Parathyroid adenoma (tissue), 2 donors: ENCODE measurements around the gene CSRNP2.

Source experiments
- H2AFZ ChIP-seq: fragments of 300-600 bp; sonication (generic); one replicate; pipeline ENCODE4 v1.7.0; 2017; ENCODE audit warnings: antibody characterized with exemption, mild to moderate bottlenecking
- H3K27ac ChIP-seq: fragments of 300-600 bp; sonication (generic); one replicate; pipeline ENCODE4 v1.7.0; 2017
- H3K27me3 ChIP-seq: fragments of 300-600 bp; sonication (generic); one replicate; pipeline ENCODE4 v1.7.0; 2017; ENCODE audit warnings: low read length; ENCODE audit not compliant: control insufficient read depth, insufficient read depth
- H3K36me3 ChIP-seq: fragments of 300-600 bp; sonication (generic); one replicate; pipeline ENCODE4 v1.7.0; 2017; ENCODE audit warnings: low read length; ENCODE audit not compliant: control insufficient read depth, insufficient read depth
- H3K4me1 ChIP-seq: fragments of 300-600 bp; sonication (generic); one replicate; pipeline ENCODE4 v1.7.0; 2017; ENCODE audit warnings: control low read depth
- H3K4me2 ChIP-seq: fragments of 300-600 bp; sonication (generic); one replicate; pipeline ENCODE4 v1.7.0; 2017; ENCODE audit warnings: low read length
- H3K4me3 ChIP-seq: fragments of 300-600 bp; sonication (generic); one replicate; pipeline ENCODE4 v1.7.0; 2017; ENCODE audit warnings: low read depth, low read length
- H3K79me2 ChIP-seq: fragments of 300-600 bp; sonication (generic); one replicate; pipeline ENCODE4 v1.7.0; 2017; ENCODE audit warnings: control low read depth
- H3K9ac ChIP-seq: fragments of 300-600 bp; sonication (generic); one replicate; pipeline ENCODE4 v1.7.0; 2017; ENCODE audit warnings: mild to moderate bottlenecking
- H3K9me3 ChIP-seq: fragments of 300-600 bp; sonication (generic); one replicate; pipeline ENCODE4 v1.7.0; 2017; ENCODE audit warnings: low read length; ENCODE audit not compliant: control insufficient read depth
- TF ChIP-seq, protein P1 (sequence below): fragments of 300-600 bp; sonication (generic); IDR thresholded peaks from one replicate; pipeline ENCODE4 v1.7.0; 2017; ENCODE audit warnings: antibody characterized with exemption, mild to moderate bottlenecking
- donor health status: primary hyperparathyroidism.

CSRNP2 gene

DNA sequence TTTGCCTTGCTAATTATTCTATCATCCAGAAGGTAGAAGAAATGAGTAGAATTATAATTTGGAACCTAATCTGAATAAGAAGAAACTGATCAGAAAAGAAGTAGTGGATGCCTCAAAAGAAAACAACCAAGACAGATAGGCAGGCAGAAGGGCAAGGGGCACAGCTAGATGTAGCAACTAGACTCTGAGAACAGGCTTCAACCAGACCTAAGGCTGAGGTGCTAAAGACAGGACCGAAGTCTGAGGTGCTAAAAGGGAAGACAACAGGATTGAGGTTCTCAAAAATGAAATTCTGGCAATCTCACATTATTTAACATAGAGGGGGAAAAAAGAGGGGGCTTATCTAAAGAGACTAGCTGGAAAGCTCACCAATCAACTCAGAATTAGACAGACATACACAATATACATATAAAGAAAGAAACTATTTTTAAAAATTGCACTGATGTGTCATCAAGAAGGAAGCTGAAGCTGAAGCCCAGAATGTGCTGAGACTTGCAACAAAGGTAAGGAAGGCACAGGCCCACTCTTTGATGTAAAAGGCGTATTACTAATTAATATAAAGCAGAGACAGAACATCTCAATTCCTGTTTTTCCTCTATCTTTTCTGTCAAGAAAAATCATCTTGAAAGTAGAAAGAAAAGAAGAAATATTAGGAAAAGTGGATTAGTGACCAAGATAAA, 43.8 kb upstream of the CSRNP2 start:
- no peaks in the 10 kb centered on the region for H3K9me3 ChIP-seq
- H2AFZ ChIP-seq: no peak overlapping the region
- no peaks in the 10 kb centered on the region for H3K27me3 ChIP-seq
- H3K9ac ChIP-seq: no peak overlapping the region
- H3K4me3 ChIP-seq: no peak overlapping the region
- H3K36me3 ChIP-seq: no peaks in the 10 kb centered on the region
- H3K4me1 ChIP-seq: no peaks in the 10 kb centered on the region
- TF ChIP-seq, protein P1, sequence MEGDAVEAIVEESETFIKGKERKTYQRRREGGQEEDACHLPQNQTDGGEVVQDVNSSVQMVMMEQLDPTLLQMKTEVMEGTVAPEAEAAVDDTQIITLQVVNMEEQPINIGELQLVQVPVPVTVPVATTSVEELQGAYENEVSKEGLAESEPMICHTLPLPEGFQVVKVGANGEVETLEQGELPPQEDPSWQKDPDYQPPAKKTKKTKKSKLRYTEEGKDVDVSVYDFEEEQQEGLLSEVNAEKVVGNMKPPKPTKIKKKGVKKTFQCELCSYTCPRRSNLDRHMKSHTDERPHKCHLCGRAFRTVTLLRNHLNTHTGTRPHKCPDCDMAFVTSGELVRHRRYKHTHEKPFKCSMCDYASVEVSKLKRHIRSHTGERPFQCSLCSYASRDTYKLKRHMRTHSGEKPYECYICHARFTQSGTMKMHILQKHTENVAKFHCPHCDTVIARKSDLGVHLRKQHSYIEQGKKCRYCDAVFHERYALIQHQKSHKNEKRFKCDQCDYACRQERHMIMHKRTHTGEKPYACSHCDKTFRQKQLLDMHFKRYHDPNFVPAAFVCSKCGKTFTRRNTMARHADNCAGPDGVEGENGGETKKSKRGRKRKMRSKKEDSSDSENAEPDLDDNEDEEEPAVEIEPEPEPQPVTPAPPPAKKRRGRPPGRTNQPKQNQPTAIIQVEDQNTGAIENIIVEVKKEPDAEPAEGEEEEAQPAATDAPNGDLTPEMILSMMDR: no peak
- H3K27ac ChIP-seq: no peak overlapping the region
- H3K4me2 ChIP-seq: no peak overlapping the region
- H3K79me2 ChIP-seq: no peaks in the 10 kb centered on the region

DNA sequence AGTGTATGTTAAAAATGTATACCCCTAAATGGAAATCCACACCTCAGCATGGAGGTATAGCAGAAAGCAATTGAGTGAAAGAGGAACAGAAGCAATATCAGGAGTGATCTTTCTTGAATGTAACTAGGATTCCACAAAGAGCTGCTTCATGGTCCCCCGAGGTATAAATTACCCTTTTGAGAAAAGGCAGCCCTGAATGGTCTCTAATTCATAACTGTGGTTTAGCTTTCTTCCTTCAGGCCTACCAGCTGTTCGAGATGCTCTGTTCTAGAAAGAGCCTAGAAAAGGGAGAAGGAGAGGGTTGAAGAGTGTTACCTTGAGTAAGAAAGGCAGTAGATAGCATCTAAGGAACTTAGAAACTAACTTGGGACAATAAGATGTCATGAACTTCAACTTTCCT, 42.9 kb upstream of the CSRNP2 start:
- TF ChIP-seq, protein P1: no peak
- H3K4me1 ChIP-seq: no peaks in the 10 kb centered on the region
- no peak overlapping the region for H3K27ac ChIP-seq
- H3K9me3 ChIP-seq: no peaks in the 10 kb centered on the region
- H3K27me3 ChIP-seq: no peaks in the 10 kb centered on the region
- no peaks in the 10 kb centered on the region for H3K36me3 ChIP-seq
- H2AFZ ChIP-seq: no peak overlapping the region
- no peaks in the 10 kb centered on the region for H3K79me2 ChIP-seq
- no peak overlapping the region for H3K4me2 ChIP-seq
- no peak overlapping the region for H3K4me3 ChIP-seq
- H3K9ac ChIP-seq: no peak overlapping the region

DNA sequence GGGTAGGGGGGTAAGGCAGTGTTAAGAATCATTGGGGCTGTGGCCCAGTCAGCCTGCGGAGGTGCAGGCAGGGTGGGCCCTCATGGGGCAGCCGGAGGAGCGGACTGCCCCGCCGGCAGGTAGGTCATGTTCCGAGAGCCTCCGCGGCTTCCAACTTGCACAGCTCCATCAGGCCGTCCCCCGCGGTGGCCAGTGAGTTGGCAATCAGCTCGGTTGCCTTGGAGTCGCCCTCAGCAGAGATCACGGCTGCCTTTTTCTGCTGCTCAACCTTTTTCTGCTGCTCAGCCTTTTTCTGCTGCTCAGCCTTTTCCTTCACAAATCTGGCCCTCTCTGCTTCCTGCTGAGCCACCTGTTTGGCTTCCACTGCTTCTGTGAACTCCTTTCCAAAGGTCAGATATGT, 41.1 kb upstream of the CSRNP2 start:
- no peaks in the 10 kb centered on the region for H3K9me3 ChIP-seq
- no peaks in the 10 kb centered on the region for H3K27me3 ChIP-seq
- no peaks in the 10 kb centered on the region for H3K36me3 ChIP-seq
- H3K4me3 ChIP-seq: no peak overlapping the region
- no peak overlapping the region for H3K4me2 ChIP-seq
- H2AFZ ChIP-seq: no peak overlapping the region
- H3K79me2 ChIP-seq: no peaks in the 10 kb centered on the region
- TF ChIP-seq, protein P1: no peak
- no peak overlapping the region for H3K9ac ChIP-seq
- H3K27ac ChIP-seq: no peak overlapping the region
- H3K4me1 ChIP-seq: no peaks in the 10 kb centered on the region

DNA sequence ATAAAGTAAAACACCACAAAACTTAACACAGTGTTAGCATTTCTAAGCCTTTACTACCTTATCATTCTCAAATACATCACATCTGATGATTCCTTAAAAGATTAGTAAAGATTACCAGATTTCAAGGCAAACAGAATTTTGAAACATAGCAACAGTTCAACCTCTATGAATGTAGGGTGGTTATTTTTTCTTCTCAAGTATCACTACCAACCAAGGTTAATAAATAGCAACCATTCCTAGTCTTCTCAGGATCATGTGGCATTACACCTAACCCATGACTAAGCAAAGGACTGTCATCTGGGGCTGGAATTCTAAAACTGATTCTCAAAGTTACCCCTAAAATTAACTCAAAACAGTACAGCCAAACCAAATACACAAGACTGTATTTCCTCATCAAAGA, 39.4 kb upstream of the CSRNP2 start:
- Histone ChIP-seq H3K27me3 (no peaks in the 10 kb centered on the region), H3K36me3 (no peaks in the 10 kb centered on the region), H3K27ac (no peak overlapping the region), H3K4me2 (no peak overlapping the region), H3K9me3 (no peaks in the 10 kb centered on the region), H3K79me2 (no peaks in the 10 kb centered on the region), H3K9ac (no peak overlapping the region), H3K4me1 (no peaks in the 10 kb centered on the region), H2AFZ (no peak overlapping the region), H3K4me3 (no peak overlapping the region)
- TF ChIP-seq, protein P1: no peak

DNA sequence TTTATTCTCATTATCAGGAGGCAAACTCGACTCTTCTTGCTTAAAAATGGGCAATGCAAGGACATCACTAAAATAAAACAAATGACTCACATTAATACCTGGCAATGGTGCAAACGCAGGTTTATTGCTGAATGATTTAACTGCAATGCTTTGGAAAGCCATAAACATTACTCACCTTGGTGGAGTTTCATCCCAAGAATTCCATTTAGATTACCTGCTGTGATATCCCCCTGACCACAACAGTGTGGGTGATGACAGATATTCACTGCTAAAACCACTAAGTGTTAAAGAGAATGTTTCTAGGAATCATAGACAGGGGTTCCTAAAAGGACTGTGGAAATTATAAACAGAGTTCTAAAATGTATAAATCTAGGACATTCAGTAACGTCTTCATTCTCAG, 35.3 kb upstream of the CSRNP2 start:
- Histone ChIP-seq H3K4me3 (no peak overlapping the region), H3K36me3 (no peaks in the 10 kb centered on the region), H3K9ac (no peak overlapping the region), H2AFZ (no peak overlapping the region), H3K79me2 (no peaks in the 10 kb centered on the region), H3K9me3 (no peaks in the 10 kb centered on the region), H3K4me1 (no peaks in the 10 kb centered on the region), H3K27ac (no peak overlapping the region), H3K27me3 (no peaks in the 10 kb centered on the region), H3K4me2 (no peak overlapping the region)
- TF ChIP-seq, protein P1: no peak
